GM10266 (cell line): ENCODE measurements around the gene ELF2.

Experiments
- DNase-seq: peaks from one replicate; pipeline ENCODE4 v3.0.0; 2012; ENCODE audit errors: extremely low spot score
- CTCF ChIP-seq: IDR thresholded peaks from 2 replicates; pipeline ENCODE4 v1.5.1; 2012; ENCODE audit warnings: mild to moderate bottlenecking, low read depth; ENCODE audit not compliant: control insufficient read depth, insufficient read depth; ENCODE audit errors: missing control alignments

Gene ELF2

GRCh38 chr4:139212900-139213299 is 35.9 kb upstream of the ELF2 start:
- no peak for DNase-seq
- no peak for TF ChIP-seq CTCF

GRCh38 chr4:139210486-139210885 is 33.5 kb upstream of the ELF2 start:
- no peak for DNase-seq
- TF ChIP-seq CTCF: no peak

GRCh38 chr4:139209470-139210063 is 32.5 kb upstream of the ELF2 start:
- TF ChIP-seq CTCF: no peak

GRCh38 chr4:139208404-139208945 is 31.5 kb upstream of the ELF2 start:
- no peak for TF ChIP-seq CTCF
- DNase-seq: peak; percentile 17

More at GRCh38 chr4:139209470-139210063, 32.5 kb upstream of the ELF2 start:
- DNase-seq: no peak

GRCh38 chr4:139207873-139208403 is 30.9 kb upstream of the ELF2 start:
- TF ChIP-seq CTCF: no peak

GRCh38 chr4:139207247-139207646 is 30.2 kb upstream of the ELF2 start:
- DNase-seq: peak; percentile 15
- TF ChIP-seq CTCF: no peak

More at GRCh38 chr4:139207873-139208403, 30.9 kb upstream of the ELF2 start:
- no peak for DNase-seq

- TF ChIP-seq CTCF: no peak
- DNase-seq: no peak
Measured at GRCh38 chr4:139202991-139203390, 26.0 kb upstream of the ELF2 start.
